DND-41 (cell line): ENCODE measurements around the gene MBD3.

Experiments used
- EZH2 ChIP-seq: IDR thresholded peaks from 3 replicates; pipeline ENCODE4 v1.6.1; 2012; ENCODE audit warnings: borderline replicate concordance, low read depth, mild to moderate bottlenecking, moderate library complexity, low read length, inconsistent platforms; ENCODE audit not compliant: severe bottlenecking
- TF ChIP-seq, protein P1 (sequence below): IDR thresholded peaks from 2 replicates; pipeline ENCODE4 v1.5.1; 2012; ENCODE audit warnings: borderline replicate concordance, low read length, moderate library complexity, mild to moderate bottlenecking; ENCODE audit not compliant: poor library complexity, severe bottlenecking; ENCODE audit errors: extremely low read depth

DNA sequence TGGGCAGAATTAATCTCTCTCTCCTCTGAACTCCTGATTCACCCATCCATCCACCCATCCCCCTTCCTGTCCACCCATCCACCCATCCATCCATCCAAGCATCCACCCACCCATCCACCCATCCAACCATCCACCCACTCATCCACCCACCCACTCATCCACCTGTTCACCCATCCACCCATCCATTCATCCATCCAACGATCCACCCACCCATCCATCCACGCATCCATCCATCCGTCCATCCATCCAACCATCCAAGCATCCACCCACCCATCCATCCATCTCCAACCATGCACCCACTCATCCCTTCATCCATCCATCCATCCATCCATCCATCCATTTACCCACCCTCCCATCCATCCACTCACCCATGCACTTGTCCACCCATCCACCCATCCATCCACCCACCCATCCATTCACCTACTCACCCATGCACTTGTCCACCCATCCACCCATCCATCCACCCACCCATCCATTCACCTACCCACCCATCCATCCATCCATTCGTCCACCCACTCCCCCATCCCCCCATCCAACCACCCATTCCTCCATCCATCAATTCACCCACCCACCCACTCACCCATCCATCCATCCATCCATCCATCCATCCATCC is 43.2 kb downstream of the MBD3 start:
- TF ChIP-seq, protein P1, sequence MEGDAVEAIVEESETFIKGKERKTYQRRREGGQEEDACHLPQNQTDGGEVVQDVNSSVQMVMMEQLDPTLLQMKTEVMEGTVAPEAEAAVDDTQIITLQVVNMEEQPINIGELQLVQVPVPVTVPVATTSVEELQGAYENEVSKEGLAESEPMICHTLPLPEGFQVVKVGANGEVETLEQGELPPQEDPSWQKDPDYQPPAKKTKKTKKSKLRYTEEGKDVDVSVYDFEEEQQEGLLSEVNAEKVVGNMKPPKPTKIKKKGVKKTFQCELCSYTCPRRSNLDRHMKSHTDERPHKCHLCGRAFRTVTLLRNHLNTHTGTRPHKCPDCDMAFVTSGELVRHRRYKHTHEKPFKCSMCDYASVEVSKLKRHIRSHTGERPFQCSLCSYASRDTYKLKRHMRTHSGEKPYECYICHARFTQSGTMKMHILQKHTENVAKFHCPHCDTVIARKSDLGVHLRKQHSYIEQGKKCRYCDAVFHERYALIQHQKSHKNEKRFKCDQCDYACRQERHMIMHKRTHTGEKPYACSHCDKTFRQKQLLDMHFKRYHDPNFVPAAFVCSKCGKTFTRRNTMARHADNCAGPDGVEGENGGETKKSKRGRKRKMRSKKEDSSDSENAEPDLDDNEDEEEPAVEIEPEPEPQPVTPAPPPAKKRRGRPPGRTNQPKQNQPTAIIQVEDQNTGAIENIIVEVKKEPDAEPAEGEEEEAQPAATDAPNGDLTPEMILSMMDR = no peak
- TF ChIP-seq EZH2 = no peak
